B cell (primary cell): ENCODE results near the gene PRDX2. TPM values are rescaled to one million over a fixed set of nuclear protein-coding genes. Genes with fewer than 3 reads are reported as not detected.

ENCODE experiments used
- ATAC-seq: fragments of 200-7000 bp; cut with Tn5 transposase; one replicate; pipeline ENCODE4 v1.10.0; 2021; ENCODE audit warnings: low read depth, mild to moderate bottlenecking, moderate number of reproducible peaks, moderate library complexity
- CTCF ChIA-PET: fragments of 350-600 bp; sonication (Branson Sonifier 250); formaldehyde crosslinking; loops from one replicate; lab custom pipeline; 2021; ENCODE audit warnings: antibody characterized with exemption, inconsistent platforms; lab: Charles Lee
- POLR2A ChIA-PET: fragments of 350-600 bp; sonication (Branson Sonifier 250); formaldehyde crosslinking; loops from one replicate; lab custom pipeline; 2021; ENCODE audit warnings: antibody characterized with exemption; lab: Charles Lee
- DNase-seq: peaks from one replicate; pipeline ENCODE4 v3.0.0; 2013
- H2AFZ ChIP-seq: 2 replicates; pipeline ENCODE4 v1.6.1; 2012; ENCODE audit warnings: mild to moderate bottlenecking, low read depth, low read length; ENCODE audit not compliant: insufficient read depth, poor library complexity, severe bottlenecking
- H3K27ac ChIP-seq, 2 donors: 1 replicate in 1 of 2; 2 replicates in 1 of 2; pipeline ENCODE4 v1.5.1; 2012 to 2013; ENCODE audit warnings: low read length in 2 of 2, mild to moderate bottlenecking in 2 of 2, moderate library complexity in 1 of 2
- H3K27me3 ChIP-seq, 4 experiments: fragments of 200-600 bp in 1 of 4; sonication (generic) in 1 of 4; replicated peaks in 1 of 4; 1 replicate in 2 of 4; 2 replicates in 2 of 4; pipeline versions ENCODE4 v1.6.1 to v1.7.0; 2013 to 2016; ENCODE audit warnings: low read length in 3 of 4, mild to moderate bottlenecking in 2 of 4, mixed read lengths in 1 of 4, moderate library complexity in 1 of 4; ENCODE audit not compliant: insufficient read depth in 4 of 4, control insufficient read depth in 3 of 4; ENCODE audit errors: control extremely low read depth in 1 of 4
- H3K36me3 ChIP-seq, 2 experiments: replicated peaks in 1 of 2; 1 replicate in 1 of 2; 2 replicates in 1 of 2; pipeline versions ENCODE4 v1.6.1 to v1.7.1; 2013; ENCODE audit warnings: low read length in 1 of 2; ENCODE audit not compliant: insufficient read depth in 2 of 2, control insufficient read depth in 1 of 2; ENCODE audit errors: control extremely low read depth in 1 of 2, extremely low read depth in 1 of 2
- H3K4me1 ChIP-seq, 2 donors: fragments of 200-600 bp in 1 of 2; sonication (generic) in 1 of 2; 1 replicate in 1 of 2; 2 replicates in 1 of 2; pipeline versions ENCODE4 v1.5.1 to v1.6.1; 2013 to 2017; ENCODE audit warnings: low read length in 2 of 2; ENCODE audit not compliant: control insufficient read depth in 2 of 2, insufficient read depth in 2 of 2
- H3K4me2 ChIP-seq: replicated peaks from 2 replicates; pipeline ENCODE3; 2012; ENCODE audit warnings: mild to moderate bottlenecking, low read depth, low read length; ENCODE audit not compliant: poor library complexity, severe bottlenecking
- H3K4me3 ChIP-seq, 5 experiments: fragments of 200-600 bp in 1 of 5; sonication (generic) in 1 of 5; 1 replicate in 3 of 5; 2 replicates in 2 of 5; pipeline versions ENCODE4 v1.5.1 to v1.7.0; 2011 to 2016; ENCODE audit warnings: low read length in 4 of 5, mild to moderate bottlenecking in 4 of 5, low read depth in 2 of 5, control low read depth in 1 of 5, moderate library complexity in 1 of 5; ENCODE audit not compliant: insufficient read depth in 1 of 5; ENCODE audit errors: control extremely low read depth in 1 of 5, extremely low read depth in 1 of 5
- H3K79me2 ChIP-seq: fragments of 200-600 bp; sonication (generic); one replicate; pipeline ENCODE4 v1.6.0; 2016; ENCODE audit warnings: low read length; ENCODE audit not compliant: control insufficient read depth, insufficient read depth
- H3K9ac ChIP-seq: fragments of 200-600 bp; sonication (generic); 2 replicates; pipeline ENCODE4 v1.6.1; 2017; ENCODE audit warnings: mild to moderate bottlenecking, low read length, moderate library complexity
- H3K9me3 ChIP-seq, 3 donors: one replicate each; pipeline versions ENCODE4 v1.6.1 to v1.7.1; 2013; ENCODE audit warnings: low read length in 2 of 3; ENCODE audit not compliant: control insufficient read depth in 2 of 3, insufficient read depth in 1 of 3; ENCODE audit errors: control extremely low read depth in 1 of 3
- H4K20me1 ChIP-seq: 2 replicates; pipeline ENCODE4 v1.6.0; 2012; ENCODE audit warnings: mild to moderate bottlenecking, low read length; ENCODE audit not compliant: insufficient read depth, control insufficient read depth, poor library complexity, severe bottlenecking
- H3K27ac Mint-ChIP-seq: one replicate; pipeline ENCODE4 v1.8.0; 2021; ENCODE audit warnings: mixed read lengths
- H3K27me3 Mint-ChIP-seq: one replicate; pipeline ENCODE4 v1.8.0; 2021; ENCODE audit warnings: mixed read lengths
- H3K4me1 Mint-ChIP-seq: one replicate; pipeline ENCODE4 v1.8.0; 2021; ENCODE audit warnings: mixed read lengths
- H3K4me3 Mint-ChIP-seq: one replicate; pipeline ENCODE4 v1.8.0; 2021; ENCODE audit warnings: mixed read lengths
- H3K9me3 Mint-ChIP-seq: one replicate; pipeline ENCODE4 v1.8.0; 2022; ENCODE audit warnings: mixed read lengths; ENCODE audit not compliant: insufficient read depth
- CTCF ChIP-seq: fragments of 200-600 bp; IDR thresholded peaks from one replicate; pipeline ENCODE4 v1.8.0; 2022; ENCODE audit warnings: antibody characterized with exemption, mild to moderate bottlenecking
- EZH2 ChIP-seq: IDR thresholded peaks from 2 replicates; pipeline ENCODE4 v1.6.1; 2012; ENCODE audit warnings: borderline replicate concordance, low read depth, mild to moderate bottlenecking, moderate library complexity, low read length; ENCODE audit not compliant: insufficient read depth, poor library complexity, severe bottlenecking
- WGBS: methylation state at CpG from one replicate; pipeline ENCODE4 v1.1.5; 2013; ENCODE audit warnings: missing lambda C conversion rate; ENCODE audit not compliant: insufficient coverage; 5-methylcytosine and 5-hydroxymethylcytosine counted together
- intact Hi-C: fragments of 100-400 bp; cut with micrococcal nuclease; formaldehyde crosslinking; loops from one replicate; pipeline ENCODE4 v1.10.0; 2022
- polyA plus RNA-seq: library from polyadenylated mRNA; depleted of rRNA; stranded (reverse); fragments of >200 nt; gene quantifications from 2 replicates; pipeline ENCODE4 v1.2.3, GENCODE V29; 2012
- total RNA-seq, 2 donors: library from RNA; stranded (reverse); fragments of 120-200 nt in 1 of 2; gene quantifications; 1 replicate in 1 of 2; 2 replicates in 1 of 2; pipeline versions ENCODE4 v1.2.3 to v1.2.4, GENCODE V29; 2013 to 2022

PRDX2 gene
- total and polyA plus RNA-seq, 2 donors (not counting 1 experiment from before 2014, with no cell fraction given), result 45.5 to 66.1 TPM

- no peaks in the 10 kb centered on the region for H3K9me3 Mint-ChIP-seq
- peak overlapping the region; percentile 92 to 97 for H3K27ac ChIP-seq
- DNase-seq, result peak; percentile 46
- intact Hi-C loops, result no loop called here
- H3K9ac ChIP-seq, result peak overlapping the region; percentile 76
- no peak overlapping the region for H3K27ac Mint-ChIP-seq
- peaks cover 74 to 81% of the 10 kb centered on the region in 2 donors for H3K4me1 ChIP-seq
- no peaks in the 10 kb centered on the region for H4K20me1 ChIP-seq
- no peak for ATAC-seq
- H3K4me1 Mint-ChIP-seq, result peaks cover 46% of the 10 kb centered on the region
- no peaks in the 10 kb centered on the region for H3K27me3 Mint-ChIP-seq
- no peaks in the 10 kb centered on the region for H3K36me3 ChIP-seq
- ChIA-PET POLR2A (interaction anchor here (0.5 to 4.9 kb wide), 3 partner anchors 10 to 136 kb away, joined by 7 to 118 read pairs (median 8); partner anchors contain the start of gene JUNB), CTCF (interaction anchor here (0.6 to 27.9 kb wide), 5 partner anchors 16 to 1596 kb away, joined by 3 to 1147 read pairs (median 5); partner anchors contain the start of genes JUNB, PRDX2, RNASEH2A and THSD8)
- H2AFZ ChIP-seq, result no peak overlapping the region
- H3K9me3 ChIP-seq, result no peaks in the 10 kb centered on the region
- H3K4me2 ChIP-seq, result peak overlapping the region; percentile 96
- TF ChIP-seq EZH2 (no peak), CTCF (no peak)
- 44% methylated on average over 3 of the region's 16 CpGs for WGBS
- peak overlapping the region in 3 of 5 experiments; percentile 56 to 64 (median 58) for H3K4me3 ChIP-seq
- peak overlapping the region; percentile 89 for H3K4me3 Mint-ChIP-seq
- no peaks in the 10 kb centered on the region for H3K27me3 ChIP-seq
- H3K79me2 ChIP-seq, result no peaks in the 10 kb centered on the region
Observed at GRCh38 chr19:12783291-12783848, 18.2 kb downstream of the PRDX2 start.
